GM18861 (cell line): ENCODE results near the gene ZNF385A.

Experiments
- ATAC-seq: cut with Tn5 transposase; IDR thresholded peaks from one replicate; pipeline ENCODE4 v1.9.1; 2021; ENCODE audit not compliant: unreplicated experiment

ZNF385A gene

DNA sequence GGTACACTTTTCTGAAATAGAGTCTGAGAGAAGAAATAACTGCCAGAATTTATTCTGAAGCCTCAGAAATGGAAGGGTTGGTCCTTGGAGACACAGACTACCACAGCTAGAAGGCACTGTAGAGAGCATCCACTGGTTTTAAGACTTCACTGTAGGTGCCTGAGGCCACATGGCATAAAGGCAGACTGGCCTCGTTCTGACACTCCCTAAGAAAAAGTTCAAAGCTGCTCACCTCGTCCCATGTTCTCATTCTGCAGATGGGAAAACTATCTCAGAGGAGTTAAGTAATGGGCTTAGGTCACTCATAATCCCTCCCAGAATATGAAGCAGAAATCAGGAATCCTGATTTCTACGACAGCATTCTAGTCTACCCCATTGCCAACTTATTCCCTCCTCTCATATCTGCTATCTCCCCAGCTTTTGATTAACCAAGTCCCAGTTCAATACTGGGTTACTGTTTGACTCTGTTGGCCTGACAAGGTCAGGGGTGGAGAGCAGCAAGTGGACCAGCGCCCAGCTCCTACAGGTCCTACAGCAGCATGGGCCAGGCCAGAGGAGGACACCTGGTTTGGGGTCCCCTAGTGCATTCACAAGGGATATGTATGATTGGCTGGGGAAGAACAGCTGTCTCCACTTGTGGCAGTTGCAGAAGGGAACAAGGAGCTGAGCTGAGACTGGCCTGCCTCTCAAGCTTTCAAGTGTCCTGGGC is 30.8 kb upstream of the ZNF385A start:
- no peak for ATAC-seq

DNA sequence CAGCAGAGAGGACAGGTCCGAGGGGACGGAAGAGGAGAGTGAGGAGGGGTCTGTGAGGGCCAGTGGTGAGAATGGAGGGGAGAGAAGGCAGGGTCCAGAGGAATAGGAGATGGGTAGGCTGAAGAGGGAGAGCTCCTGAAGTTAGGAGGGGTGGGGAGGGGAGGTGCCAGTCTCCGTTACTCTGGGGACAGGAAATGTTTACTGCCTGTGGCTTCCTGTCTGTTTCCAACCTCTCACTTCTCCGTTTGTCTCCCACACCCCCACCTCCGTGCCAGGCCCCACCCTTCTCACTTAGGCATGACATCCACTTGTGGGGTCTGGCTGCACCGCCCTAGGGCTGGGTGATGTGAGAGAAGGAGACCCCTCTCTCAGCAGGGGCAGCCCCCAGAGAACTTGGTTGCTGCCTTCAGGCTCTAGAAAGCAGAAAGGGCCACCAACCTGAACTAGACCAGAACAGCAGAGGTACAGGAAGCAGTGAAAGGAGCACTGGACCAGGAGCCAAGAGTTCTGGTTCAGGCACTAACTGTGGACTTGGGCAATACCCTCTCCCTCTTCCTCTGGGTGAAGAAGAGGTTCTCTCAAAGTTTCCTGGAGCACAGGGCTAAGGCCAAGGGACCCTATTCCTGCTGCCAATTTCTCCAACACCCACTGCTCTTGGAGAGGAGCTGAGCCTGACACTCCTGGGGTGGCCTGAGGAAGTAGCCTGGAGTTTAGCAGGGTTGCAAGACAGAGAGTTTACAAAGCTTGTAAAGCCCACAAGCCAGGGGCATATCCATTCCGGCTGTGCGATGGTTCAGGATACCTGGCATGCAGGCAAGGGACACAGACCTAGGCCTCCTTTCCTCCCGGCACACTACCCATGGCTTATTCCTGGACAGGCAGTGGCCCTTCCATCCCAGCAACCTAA is 29.0 kb upstream of the ZNF385A start:
- ATAC-seq = no peak

DNA sequence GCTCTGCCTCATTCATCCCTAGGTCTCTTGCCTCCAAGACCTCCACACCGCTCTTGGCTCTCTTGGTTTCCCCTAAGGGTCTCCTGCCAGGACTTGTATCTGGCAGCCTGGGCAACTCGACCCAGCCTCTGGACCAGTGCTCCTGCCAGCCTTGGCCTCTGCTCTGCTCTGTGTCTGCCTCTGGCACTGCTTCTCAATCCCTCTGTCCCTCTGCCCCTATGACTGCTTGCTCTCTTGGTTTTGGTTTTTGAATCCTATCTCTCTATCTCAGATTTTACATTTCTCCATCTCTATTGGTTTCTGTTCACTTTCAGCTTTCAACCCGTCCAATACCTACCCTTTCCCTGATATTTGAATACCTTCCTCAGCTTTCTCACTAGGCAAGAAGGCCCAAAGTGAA is 28.3 kb upstream of the ZNF385A start:
- no peak for ATAC-seq

DNA sequence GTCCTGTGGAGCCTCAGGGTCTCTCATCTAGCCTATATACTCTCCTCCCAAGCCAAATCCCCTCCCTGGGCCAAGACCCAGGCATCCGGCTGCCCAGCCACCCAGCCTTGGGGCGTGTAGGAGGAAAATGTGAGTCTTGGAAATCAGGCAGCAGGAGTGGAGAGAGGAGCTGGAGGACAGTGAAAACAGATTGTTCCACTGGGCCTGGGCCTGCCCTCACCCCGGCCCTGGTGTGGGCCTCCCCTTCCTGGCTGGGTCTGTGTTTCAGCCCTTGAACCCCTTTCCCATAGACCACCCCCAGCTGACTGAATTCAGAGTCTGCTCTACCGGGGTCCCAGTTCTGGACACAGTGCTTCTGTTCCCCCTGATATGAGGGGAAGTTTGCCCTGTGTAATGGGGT is 27.8 kb upstream of the ZNF385A start:
- no peak for ATAC-seq

DNA sequence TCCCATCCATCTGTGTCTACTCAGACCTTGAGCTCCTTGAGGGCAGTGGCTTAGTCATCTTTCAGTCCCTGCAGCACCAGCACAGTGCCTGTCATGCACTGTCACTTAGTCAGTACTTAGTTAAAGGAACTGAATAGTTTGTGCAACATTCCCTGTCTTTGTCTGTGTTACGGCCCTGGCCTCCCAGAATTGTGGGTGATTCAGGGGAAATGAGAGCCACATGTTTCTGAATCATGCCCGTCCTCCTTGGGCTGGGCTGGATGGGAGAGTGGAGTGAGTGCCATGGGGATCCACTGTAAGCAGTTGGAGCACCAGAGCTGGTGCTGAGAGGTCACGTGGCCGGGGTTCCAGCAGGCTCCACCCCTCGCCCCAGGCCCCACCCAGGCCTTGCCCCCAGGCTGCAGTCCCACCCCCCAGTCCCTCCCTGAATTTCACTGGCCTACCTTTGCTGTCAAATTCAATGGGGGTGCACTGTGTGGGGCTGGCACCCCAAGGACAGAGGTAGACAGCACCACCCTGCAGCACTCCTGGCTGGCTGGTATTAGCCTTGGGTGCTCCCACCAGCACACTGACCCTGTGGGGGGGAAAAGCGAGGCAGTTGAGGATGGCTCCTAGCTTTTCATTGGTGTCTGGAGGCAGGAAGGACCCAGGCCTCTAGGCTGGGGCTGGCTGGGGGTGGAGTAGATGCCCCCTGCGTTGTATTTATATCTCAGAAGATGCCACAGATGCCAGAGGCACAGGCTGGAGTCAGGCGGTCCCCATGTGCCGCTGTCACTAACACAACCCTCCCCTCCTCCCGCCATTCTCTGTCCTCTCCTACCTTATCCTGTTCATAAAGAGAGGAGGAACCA is 27.1 kb upstream of the ZNF385A start:
- ATAC-seq = no peak

DNA sequence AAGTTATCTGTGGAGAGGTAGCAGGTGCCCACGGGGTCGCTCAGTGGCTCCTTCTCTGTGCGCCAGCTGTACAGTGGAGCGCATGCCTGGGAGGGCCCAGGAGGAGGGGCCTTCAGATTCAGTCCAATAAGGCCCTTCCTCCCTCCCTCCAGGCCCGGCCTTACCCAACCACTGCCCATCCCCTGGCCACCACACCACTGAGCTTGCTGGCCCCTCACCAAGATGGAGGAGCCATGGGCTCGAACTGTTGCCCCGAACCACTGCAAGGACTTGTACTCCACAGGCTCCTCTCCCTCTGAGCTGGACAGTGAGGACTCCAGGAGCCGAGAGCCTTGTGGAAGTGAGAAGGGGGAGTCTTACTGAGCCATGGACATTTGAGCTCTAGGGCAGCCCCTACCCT is 24.7 kb upstream of the ZNF385A start:
- ATAC-seq = no peak

DNA sequence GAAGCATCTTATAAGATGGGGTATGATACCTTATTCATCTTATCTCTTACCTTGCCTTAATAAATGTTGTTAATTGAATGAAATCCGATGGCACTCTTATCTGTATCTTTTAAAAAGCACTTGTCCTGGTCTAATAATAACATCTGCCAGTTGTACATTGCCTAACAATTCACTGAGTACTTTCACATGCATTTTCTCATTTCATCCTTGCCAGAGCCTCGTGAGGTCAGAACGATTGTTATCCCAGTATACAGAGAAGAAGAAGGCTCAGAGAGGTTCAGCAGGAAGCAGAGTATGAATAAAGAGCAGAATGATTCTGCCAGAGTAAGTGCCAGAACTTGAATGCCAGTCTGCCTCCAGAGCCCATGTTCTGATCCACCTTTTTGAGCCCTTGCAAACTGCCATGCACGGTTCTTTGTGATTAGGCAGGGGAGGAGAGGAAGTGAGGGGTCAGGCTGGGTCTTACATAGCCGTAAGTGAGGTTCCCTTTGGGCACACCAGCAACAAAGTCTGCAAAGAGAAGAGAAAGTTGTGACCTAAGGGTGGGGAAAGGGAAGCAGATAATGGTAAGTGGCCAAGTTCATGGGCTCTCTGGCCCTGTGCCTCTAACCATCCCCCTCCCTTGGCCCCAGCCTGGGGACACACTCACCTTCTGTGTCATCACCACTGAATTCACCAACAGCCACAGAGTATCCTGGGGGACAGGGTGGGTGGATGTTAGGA is 22.8 kb upstream of the ZNF385A start:
- no peak for ATAC-seq

DNA sequence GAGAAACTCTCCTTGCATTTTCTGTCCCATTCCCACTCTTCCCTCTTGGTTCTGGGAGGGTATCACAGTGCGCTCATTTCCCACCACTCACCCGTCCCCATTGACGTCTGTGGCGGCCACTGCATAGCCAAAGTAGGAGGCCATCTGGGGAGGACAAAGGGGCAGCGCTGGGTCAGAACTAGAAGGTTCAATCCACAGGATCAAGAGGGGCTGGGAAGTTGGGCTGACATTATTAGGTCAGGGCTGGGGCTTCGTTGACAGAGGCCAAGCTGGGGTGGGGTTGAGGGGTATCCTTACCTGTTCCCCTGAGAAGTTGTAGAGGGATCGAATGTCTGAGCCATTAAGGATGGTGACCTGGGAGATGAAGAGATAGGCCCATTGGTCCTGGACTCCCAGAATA is 21.0 kb upstream of the ZNF385A start:
- no peak for ATAC-seq

DNA sequence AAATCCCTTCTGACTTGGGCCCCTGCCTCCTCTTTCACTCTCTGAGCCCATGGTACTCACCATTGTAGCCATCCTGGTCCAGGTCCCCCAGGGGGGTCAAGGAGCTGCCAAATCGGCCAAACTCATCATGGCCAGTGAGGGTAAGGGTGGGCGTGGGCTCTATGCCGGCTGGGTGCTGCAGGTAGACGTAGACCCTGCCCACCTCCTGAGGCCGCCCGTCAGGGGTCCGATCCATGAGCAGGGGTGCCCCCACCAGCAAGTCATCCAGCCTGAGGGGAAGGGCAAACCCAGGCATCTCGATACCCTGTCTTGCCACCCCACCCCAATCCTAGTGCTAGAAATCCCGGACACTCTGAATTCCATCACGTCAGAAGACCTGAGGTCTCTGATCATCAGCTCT is 20.6 kb upstream of the ZNF385A start:
- no peak for ATAC-seq

DNA sequence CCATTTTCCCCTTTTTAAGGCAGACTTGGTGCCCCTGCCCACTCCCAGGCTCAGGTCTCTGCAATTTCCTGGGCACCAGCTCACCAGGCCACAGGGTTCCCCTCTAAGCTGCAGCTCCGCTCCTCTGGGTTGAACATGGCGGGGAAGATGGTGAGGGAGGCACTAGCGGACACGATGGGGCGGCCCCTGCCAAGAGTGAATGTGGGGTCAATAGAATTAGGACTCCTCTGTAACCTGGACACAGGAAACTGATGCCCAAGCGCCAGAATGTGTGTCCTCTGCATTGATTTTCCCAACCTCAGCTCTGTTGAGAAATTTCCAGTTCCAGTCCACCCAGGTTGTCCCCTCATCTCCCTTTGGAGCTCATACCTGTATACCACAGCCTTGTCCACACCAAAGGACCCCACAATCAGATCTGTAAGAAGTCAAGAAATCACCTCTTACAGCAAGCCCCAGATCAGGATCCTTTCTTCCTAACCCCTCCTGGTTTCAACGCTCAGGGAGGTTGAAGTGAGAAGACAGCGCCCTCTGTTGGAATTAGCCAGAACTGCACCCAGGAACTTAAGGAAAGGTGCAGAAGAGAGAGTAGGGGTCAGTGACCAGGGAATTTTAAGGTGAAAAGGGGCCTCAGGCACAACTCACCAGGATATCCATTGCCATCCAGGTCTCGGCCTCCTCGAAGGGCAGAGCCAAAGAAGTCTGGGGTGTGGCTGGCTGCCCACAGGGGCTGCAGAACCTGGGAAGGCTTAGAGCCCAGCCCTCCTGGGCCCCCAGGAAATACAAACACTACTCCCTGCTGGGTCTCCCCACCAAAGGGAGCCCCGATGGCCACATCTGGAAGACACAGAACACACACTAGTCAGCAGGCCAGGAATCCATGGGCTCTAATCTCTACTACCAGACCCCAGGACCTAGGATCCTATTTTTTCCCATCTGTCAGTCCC is 19.8 kb upstream of the ZNF385A start:
- no peak for ATAC-seq

DNA sequence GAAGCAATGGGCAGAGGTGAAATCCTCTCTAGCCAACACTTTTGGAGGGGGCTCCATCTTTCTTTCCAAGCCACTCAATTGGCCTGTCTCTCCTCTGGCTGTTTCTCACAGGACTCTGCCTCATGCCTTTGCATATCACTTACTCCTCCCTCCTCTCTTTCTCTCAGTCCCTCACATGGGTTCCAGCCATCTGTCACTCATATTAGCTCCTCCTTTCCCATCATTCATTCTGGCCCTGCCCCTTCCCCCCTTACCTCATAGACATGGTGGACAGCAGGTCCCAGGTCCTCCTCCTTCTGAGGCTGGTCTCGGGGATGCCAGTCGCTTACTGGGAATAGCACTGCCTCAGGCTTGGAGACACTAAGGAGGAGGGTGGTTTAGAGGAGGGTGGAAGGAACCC is 16.6 kb upstream of the ZNF385A start:
- no peak for ATAC-seq

DNA sequence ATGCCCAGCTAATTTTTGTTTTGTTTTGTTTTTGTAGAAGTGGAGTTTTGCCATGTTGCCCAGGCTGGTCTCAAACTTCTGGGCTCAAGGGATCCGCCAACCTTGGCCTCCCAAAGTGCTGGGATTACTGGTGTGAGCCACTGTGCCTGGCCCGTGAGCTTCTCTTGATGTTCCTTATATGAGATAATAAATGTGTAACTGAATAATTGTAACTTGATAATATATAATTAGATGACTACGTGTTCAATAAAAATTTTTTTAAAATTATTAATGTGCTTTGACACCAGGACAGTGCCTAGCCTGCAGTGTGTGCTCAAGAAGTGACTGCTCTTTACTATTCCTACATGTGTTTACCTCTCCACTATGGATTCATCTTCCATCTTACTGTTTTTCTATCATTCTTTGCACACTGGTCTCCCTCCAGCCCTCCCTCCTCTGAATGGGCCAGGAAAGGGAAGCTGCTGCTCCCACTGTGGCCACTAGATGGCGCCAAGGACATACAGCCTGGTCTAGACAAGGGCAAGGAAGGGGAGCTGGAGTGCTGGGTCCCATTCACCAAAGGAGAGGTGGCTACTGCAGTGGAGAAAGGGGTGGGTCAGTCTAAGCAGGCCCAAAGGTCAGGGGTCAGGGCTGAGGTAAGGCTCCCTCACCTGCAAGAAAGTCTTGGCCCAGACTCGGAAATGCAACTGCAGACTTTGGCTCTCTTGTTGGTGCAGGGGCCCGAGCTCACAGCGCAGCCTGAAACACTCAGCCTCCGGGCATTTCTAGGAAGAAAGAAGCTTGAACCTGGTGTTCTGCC is 14.7 kb upstream of the ZNF385A start:
- no peak for ATAC-seq

DNA sequence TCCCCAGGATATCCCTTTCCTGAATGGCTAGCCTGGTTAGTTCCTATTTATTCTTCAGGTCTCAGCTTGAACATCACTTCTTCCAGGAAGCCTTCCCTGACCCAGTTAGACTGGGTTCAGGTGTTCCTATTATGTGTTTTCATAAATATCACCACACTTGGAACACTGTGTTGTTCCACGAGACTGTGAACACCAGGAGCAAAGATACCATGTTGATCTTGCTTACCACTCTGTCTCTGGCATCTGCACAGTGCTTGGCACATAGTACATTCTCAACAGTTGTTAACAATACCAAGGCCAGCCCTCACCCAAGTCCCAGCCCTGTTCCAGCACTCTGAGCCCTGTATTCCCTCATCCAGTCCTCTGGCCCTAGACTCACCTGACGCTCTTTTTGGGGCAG is 13.7 kb upstream of the ZNF385A start:
- no peak for ATAC-seq

DNA sequence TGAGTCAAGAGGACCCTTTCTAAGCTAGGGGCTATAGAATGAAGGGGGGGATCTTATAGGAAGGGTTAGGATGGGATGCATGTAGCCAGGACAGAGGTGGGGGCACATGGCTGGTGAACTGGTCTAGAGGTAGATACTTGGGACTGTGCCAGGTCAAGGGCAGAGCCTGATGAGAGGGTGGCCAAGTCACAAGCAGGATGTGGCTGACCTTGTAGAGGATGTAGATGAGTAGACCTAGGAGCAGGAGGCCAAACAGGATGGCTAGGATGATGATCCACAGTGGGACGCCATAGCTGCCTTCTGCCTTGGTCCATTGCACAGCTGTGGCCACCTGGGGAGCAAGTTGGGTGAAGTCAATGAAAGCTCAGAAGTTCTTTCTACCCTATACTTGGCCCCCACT is 12.6 kb upstream of the ZNF385A start:
- ATAC-seq = no peak

DNA sequence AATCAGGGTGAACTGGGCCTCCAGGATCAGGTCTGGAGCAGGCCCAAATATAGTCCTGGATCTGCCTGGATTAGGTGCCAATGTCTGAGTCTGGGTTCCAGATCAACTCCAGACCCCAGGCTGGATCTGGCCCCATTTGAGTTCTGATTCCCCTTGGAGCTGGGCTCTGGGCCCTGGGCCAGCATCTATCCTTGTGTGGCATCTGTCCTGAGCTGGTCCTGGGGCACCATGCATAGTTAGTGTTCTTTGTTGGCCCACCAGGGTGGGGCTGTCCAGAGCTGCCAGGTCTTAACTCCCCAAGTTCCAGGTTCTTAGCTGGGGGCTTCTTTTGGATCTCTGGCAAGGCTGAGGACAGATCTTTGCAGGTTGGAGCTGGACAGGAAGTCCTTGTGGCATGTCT is 11.0 kb upstream of the ZNF385A start:
- ATAC-seq = no peak

DNA sequence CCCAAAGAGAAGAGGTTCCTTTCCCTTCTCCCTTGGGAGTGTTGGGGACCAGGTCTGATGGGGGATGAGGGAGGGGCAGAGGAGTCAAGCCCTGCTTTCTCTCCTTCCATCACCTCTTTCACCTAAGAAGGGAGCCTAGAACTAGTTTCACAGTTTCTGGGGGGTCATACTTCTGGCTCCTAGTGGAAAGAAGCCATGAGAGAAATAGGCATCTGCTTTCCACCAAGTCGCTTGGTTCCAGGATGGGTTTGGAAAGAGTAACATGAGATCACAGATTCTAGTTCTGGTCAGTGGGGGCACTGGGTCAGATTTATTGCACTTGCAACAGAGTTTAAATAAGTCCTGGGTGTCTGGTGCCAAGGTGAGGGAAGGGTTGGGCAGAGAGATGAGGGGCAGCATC is 10.5 kb upstream of the ZNF385A start:
- no peak for ATAC-seq

DNA sequence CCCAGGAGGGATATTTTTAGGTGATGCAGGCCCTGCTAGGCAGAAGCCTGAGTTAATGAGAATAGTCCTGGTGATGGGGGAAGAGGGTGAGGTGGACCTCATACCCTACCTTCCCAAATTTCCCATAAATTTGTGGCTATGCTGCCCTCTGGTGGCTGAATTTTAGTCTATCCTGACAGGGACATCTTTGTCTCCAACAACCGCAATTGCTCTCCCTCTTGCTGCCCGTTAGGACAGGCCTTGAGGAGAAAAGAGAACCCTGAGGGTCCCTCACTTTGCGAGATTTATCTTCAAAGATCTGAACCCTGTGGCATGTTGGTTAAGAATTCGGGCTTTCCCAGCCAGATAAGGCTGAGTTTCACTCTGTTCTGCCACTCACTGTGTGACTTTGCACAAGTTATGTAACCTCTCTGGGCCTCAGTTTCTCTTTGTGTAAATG is 9.8 kb upstream of the ZNF385A start:
- no peak for ATAC-seq

DNA sequence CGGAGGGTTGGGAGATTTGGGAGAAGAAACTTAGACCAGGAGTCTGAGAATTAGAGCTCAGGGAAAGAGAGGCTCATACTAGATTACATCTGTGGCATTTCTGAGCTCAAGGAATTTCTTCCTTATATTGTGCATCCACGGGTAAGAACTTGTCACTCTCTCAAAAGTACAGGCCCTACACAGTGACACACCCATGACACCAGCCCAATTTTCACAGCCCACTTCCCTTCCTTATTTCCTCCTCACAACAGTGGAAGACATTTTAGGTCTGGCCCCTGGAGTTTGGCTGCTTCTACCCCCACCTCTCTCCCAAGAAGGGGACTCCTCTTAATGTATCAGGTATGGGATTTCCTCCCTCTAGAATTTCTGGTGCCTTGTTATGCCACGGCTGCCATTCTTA is 9.2 kb upstream of the ZNF385A start:
- ATAC-seq = no peak

DNA sequence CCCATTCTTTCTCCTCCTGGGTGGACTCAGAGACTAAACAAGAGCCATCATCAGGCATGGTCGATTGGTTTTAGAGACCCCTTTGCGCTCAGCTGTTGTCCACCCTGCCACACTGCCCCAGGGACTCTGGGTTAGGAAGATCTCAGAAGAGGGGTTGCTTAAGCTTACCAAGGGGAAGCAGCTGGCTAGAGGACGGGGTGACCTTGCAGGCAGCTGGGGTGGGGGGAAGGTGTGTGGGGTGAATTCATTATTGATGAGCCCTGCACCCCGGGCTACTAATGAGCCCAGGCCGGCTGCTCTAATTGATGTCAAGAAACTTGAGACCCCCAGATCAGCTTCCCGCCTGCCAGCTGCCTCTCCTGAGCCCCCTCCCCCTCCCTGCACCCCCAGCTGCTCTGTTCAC is 8.7 kb upstream of the ZNF385A start:
- ATAC-seq = no peak
